H1 (cell line): ENCODE measurements around the gene YIPF1. TPM values are rescaled to one million over a fixed set of nuclear protein-coding genes. Genes with fewer than 3 reads are reported as not detected.

ENCODE experiments used
- CTCF ChIA-PET: fragments of 300-600 bp; sonication (Branson Sonifier 250); formaldehyde crosslinking; loops from one replicate; lab custom pipeline; 2021; ENCODE audit not compliant: partially characterized antibody; lab: Charles Lee
- POLR2A ChIA-PET: fragments of 300-600 bp; sonication (Branson Sonifier 250); formaldehyde crosslinking; loops from one replicate; lab custom pipeline; 2021; ENCODE audit warnings: inconsistent platforms; ENCODE audit not compliant: partially characterized antibody; lab: Charles Lee
- DNase-seq, 2 experiments: peaks; one replicate each; pipeline versions ENCODE4 v3.0.0 to v3.0.0-alpha.2; 2010 to 2022; ENCODE audit warnings: low spot score in 2 of 2, low read depth in 1 of 2, mixed read lengths in 1 of 2
- FAIRE-seq: peaks from 2 replicates; lab custom pipeline; 2011; peaks lifted over from hg19 to GRCh38; lab: Jason Lieb, UNC
- H2AFZ ChIP-seq: 2 replicates; pipeline ENCODE4 v1.8.1; 2012; ENCODE audit warnings: low read length, inconsistent platforms
- H2AK5ac ChIP-seq: 2 replicates; pipeline ENCODE4 v1.6.1; 2013; ENCODE audit warnings: low read depth, low read length
- H2BK120ac ChIP-seq: replicated peaks from 2 replicates; pipeline ENCODE3; 2013; ENCODE audit warnings: low read depth, low read length, inconsistent platforms
- H2BK12ac ChIP-seq: 2 replicates; pipeline ENCODE4 v1.6.1; 2013; ENCODE audit warnings: low read depth, low read length
- H2BK15ac ChIP-seq: 2 replicates; pipeline ENCODE4 v1.6.1; 2013; ENCODE audit warnings: low read length
- H2BK20ac ChIP-seq: 2 replicates; pipeline ENCODE4 v1.6.1; 2013; ENCODE audit warnings: low read length
- H2BK5ac ChIP-seq: 2 replicates; pipeline ENCODE4 v1.6.1; 2013; ENCODE audit warnings: low read depth, low read length
- H3K14ac ChIP-seq: 2 replicates; pipeline ENCODE4 v1.6.1; 2013; ENCODE audit warnings: inconsistent platforms; ENCODE audit not compliant: insufficient read length
- H3K18ac ChIP-seq: 2 replicates; pipeline ENCODE4 v1.6.1; 2013; ENCODE audit warnings: low read length; ENCODE audit errors: extremely low read depth
- H3K23ac ChIP-seq: 2 replicates; pipeline ENCODE4 v1.6.1; 2013; ENCODE audit warnings: inconsistent platforms; ENCODE audit not compliant: insufficient read length
- H3K23me2 ChIP-seq: 2 replicates; pipeline ENCODE4 v1.6.1; 2013; ENCODE audit warnings: low read depth, low read length
- H3K27ac ChIP-seq: 2 replicates; pipeline ENCODE4 v1.6.1; 2011; ENCODE audit warnings: low read depth, low read length, inconsistent platforms
- H3K27me3 ChIP-seq, 4 experiments: replicated peaks in 1 of 4; 1 replicate in 1 of 4; 2 replicates in 3 of 4; pipeline versions ENCODE4 v1.6.1 to v1.8.1; 2011 to 2013; ENCODE audit warnings: low read length in 3 of 4, mild to moderate bottlenecking in 3 of 4, inconsistent platforms in 2 of 4, mixed read lengths in 2 of 4, moderate library complexity in 1 of 4; ENCODE audit not compliant: control insufficient read depth in 3 of 4, insufficient read depth in 3 of 4; ENCODE audit errors: extremely low read depth in 1 of 4
- H3K36me3 ChIP-seq, 4 experiments: 2 replicates each; pipeline versions ENCODE4 v1.6.1 to v1.8.1; 2011 to 2013; ENCODE audit warnings: mild to moderate bottlenecking in 4 of 4, low read length in 3 of 4, moderate library complexity in 2 of 4, control low read depth in 1 of 4, inconsistent platforms in 1 of 4; ENCODE audit not compliant: insufficient read depth in 4 of 4, control insufficient read depth in 2 of 4
- H3K4ac ChIP-seq: replicated peaks from 2 replicates; pipeline ENCODE3; 2013; ENCODE audit warnings: low read length, low read depth, mixed read lengths, inconsistent platforms; ENCODE audit not compliant: insufficient read length
- H3K4me1 ChIP-seq, 4 experiments: replicated peaks in 1 of 4; 1 replicate in 1 of 4; 2 replicates in 3 of 4; pipeline versions ENCODE4 v1.6.1 to v1.8.1; 2011 to 2013; ENCODE audit warnings: low read length in 3 of 4, inconsistent platforms in 2 of 4, mixed read lengths in 1 of 4; ENCODE audit not compliant: insufficient read depth in 4 of 4, control insufficient read depth in 3 of 4
- H3K4me2 ChIP-seq, 2 experiments: 2 replicates each; pipeline versions ENCODE4 v1.6.1 to v1.8.1; 2011 to 2013; ENCODE audit warnings: low read depth in 2 of 2, low read length in 2 of 2, control low read depth in 1 of 2, inconsistent platforms in 1 of 2, mild to moderate bottlenecking in 1 of 2; ENCODE audit not compliant: insufficient read depth in 1 of 2
- H3K4me3 ChIP-seq, 4 experiments: fragments of 200-600, 300-600 bp in 1 of 4; sonication (generic), shearing (Covaris generic), sonication (Bioruptor Twin) in 1 of 4; 2 replicates each; pipeline versions ENCODE4 v1.5.1 to v1.8.1; 2011 to 2016; ENCODE audit warnings: low read length in 4 of 4, low read depth in 3 of 4, control low read depth in 2 of 4, inconsistent platforms in 2 of 4, mild to moderate bottlenecking in 2 of 4, mixed read lengths in 1 of 4, moderate library complexity in 1 of 4; ENCODE audit not compliant: insufficient read depth in 2 of 4; ENCODE audit errors: extremely low read depth in 1 of 4
- H3K56ac ChIP-seq: replicated peaks from 2 replicates; pipeline ENCODE3; 2013; ENCODE audit warnings: low read depth, mild to moderate bottlenecking, mixed read lengths, low read length, inconsistent platforms; ENCODE audit not compliant: insufficient read length
- H3K79me1 ChIP-seq: 2 replicates; pipeline ENCODE4 v1.6.1; 2013; ENCODE audit warnings: low read depth, low read length, control low read depth
- H3K79me2 ChIP-seq, 2 experiments: 2 replicates each; pipeline versions ENCODE4 v1.6.1 to v1.8.1; 2012 to 2013; ENCODE audit warnings: low read length in 2 of 2, mild to moderate bottlenecking in 2 of 2, inconsistent platforms in 1 of 2; ENCODE audit not compliant: insufficient read depth in 2 of 2, control insufficient read depth in 1 of 2
- H3K9ac ChIP-seq, 4 experiments: replicated peaks in 1 of 4; 1 replicate in 1 of 4; 2 replicates in 3 of 4; pipeline versions ENCODE4 v1.6.1 to v1.8.1; 2011 to 2013; ENCODE audit warnings: low read depth in 3 of 4, low read length in 3 of 4, control low read depth in 2 of 4, mild to moderate bottlenecking in 2 of 4, moderate library complexity in 2 of 4, inconsistent platforms in 1 of 4; ENCODE audit errors: extremely low read depth in 1 of 4
- H3K9me3 ChIP-seq, 2 experiments: 2 replicates each; pipeline versions ENCODE4 v1.6.1 to v1.8.1; 2012 to 2013; ENCODE audit warnings: mild to moderate bottlenecking in 2 of 2, moderate library complexity in 2 of 2, control low read depth in 1 of 2, inconsistent platforms in 1 of 2, low read depth in 1 of 2, low read length in 1 of 2, mixed read lengths in 1 of 2; ENCODE audit not compliant: insufficient read depth in 2 of 2
- H4K20me1 ChIP-seq, 2 experiments: replicated peaks in 1 of 2; 2 replicates each; pipeline versions ENCODE3 to v1.8.1; 2011 to 2013; ENCODE audit warnings: inconsistent platforms in 2 of 2, low read length in 2 of 2, mild to moderate bottlenecking in 1 of 2; ENCODE audit not compliant: insufficient read depth in 2 of 2, control insufficient read depth in 1 of 2
- H4K5ac ChIP-seq: 2 replicates; pipeline ENCODE4 v1.6.1; 2013; ENCODE audit warnings: low read length, low read depth, mixed read lengths, inconsistent platforms; ENCODE audit not compliant: insufficient read length
- H4K8ac ChIP-seq: 2 replicates; pipeline ENCODE4 v1.8.0; 2013; ENCODE audit warnings: mild to moderate bottlenecking, moderate library complexity, low read length, inconsistent platforms; ENCODE audit not compliant: insufficient read depth; ENCODE audit errors: extremely low read depth
- H4K91ac ChIP-seq: replicated peaks from 2 replicates; pipeline ENCODE3; 2013; ENCODE audit warnings: low read length, mixed read lengths, inconsistent platforms; ENCODE audit not compliant: insufficient read length
- ATF3 ChIP-seq: IDR thresholded peaks from 2 replicates; pipeline ENCODE4 v1.6.1; 2011; ENCODE audit warnings: low read depth, mild to moderate bottlenecking, low read length; ENCODE audit not compliant: insufficient read depth
- BCL11A ChIP-seq, 2 experiments: IDR thresholded peaks; one replicate each; pipeline ENCODE4 v1.6.1; 2011; ENCODE audit warnings: low read depth in 2 of 2, low read length in 2 of 2, mild to moderate bottlenecking in 2 of 2
- BRCA1 ChIP-seq: IDR thresholded peaks from 2 replicates; pipeline ENCODE4 v1.6.1; 2012; ENCODE audit warnings: low read depth, low read length, improper control_type of control experiment
- CBX8 ChIP-seq: fragments of 300-800, 300-1000 bp; sonication (generic); IDR thresholded peaks from 2 replicates; pipeline ENCODE4 v1.7.1; 2016; ENCODE audit warnings: low read depth, low read length, borderline replicate concordance
- EGR1 ChIP-seq: IDR thresholded peaks from 2 replicates; pipeline ENCODE4 v1.6.1; 2011; ENCODE audit warnings: low read depth, low read length, borderline replicate concordance
- EZH2 ChIP-seq: fragments of 200-600 bp; sonication (generic); IDR thresholded peaks from 2 replicates; pipeline ENCODE4 v1.7.1; 2012; ENCODE audit warnings: low read depth, mild to moderate bottlenecking, moderate library complexity, low read length, inconsistent platforms; ENCODE audit not compliant: severe bottlenecking
- FOSL1 ChIP-seq: IDR thresholded peaks from 2 replicates; pipeline ENCODE4 v1.6.1; 2011; ENCODE audit warnings: mild to moderate bottlenecking, low read depth, low read length, moderate library complexity; ENCODE audit not compliant: insufficient read depth
- RAD21 ChIP-seq, 2 experiments: IDR thresholded peaks in 1 of 2; conservative IDR thresholded peaks in 1 of 2; 2 replicates each; pipeline ENCODE4 v1.6.1; 2011; ENCODE audit warnings: low read depth in 2 of 2, low read length in 2 of 2, improper control_type of control experiment in 1 of 2, inconsistent platforms in 1 of 2, mild to moderate bottlenecking in 1 of 2, moderate library complexity in 1 of 2
- RXRA ChIP-seq: IDR thresholded peaks from 2 replicates; pipeline ENCODE4 v1.6.1; 2011; ENCODE audit warnings: low read depth, mild to moderate bottlenecking, low read length, moderate library complexity; ENCODE audit not compliant: insufficient read depth
- SAP30 ChIP-seq: fragments of 300-600 bp; sonication (generic); IDR thresholded peaks from 2 replicates; pipeline ENCODE4 v1.7.1; 2012; ENCODE audit warnings: low read length, moderate library complexity, mild to moderate bottlenecking, inconsistent platforms; ENCODE audit not compliant: insufficient read depth, insufficient replicate concordance
- SUZ12 ChIP-seq: fragments of 200-600 bp; sonication (generic); IDR thresholded peaks from 2 replicates; pipeline ENCODE4 v1.6.1; 2012; ENCODE audit warnings: mild to moderate bottlenecking, inconsistent platforms, low read length, moderate library complexity, mixed read lengths
- WGBS, 2 experiments: shearing (Covaris generic) in 1 of 2; methylation state at CpG; one replicate each; pipeline versions ENCODE4 v1.1.6 to v1.1.7; 2013 to 2015; ENCODE audit warnings: low lambda C conversion rate in 2 of 2, mixed read lengths in 2 of 2, inconsistent platforms in 1 of 2, low coverage in 1 of 2, missing lambda C conversion rate in 1 of 2; ENCODE audit not compliant: insufficient replicate concordance in 2 of 2, insufficient coverage in 1 of 2, insufficient read length in 1 of 2; ENCODE audit errors: extremely low coverage in 1 of 2, missing lambda C conversion rate in 1 of 2; 5-methylcytosine and 5-hydroxymethylcytosine counted together
- polyA plus RNA-seq, 7 experiments: library from polyadenylated mRNA; depleted of rRNA in 3 of 7; stranded (reverse) in 5 of 7; unstranded in 2 of 7; fragments of >200 nt in 5 of 7; fragments of 200-250 nt in 2 of 7; gene quantifications; 1 replicate in 5 of 7; 2 replicates in 1 of 7; 4 replicates in 1 of 7; pipeline versions ENCODE4 v1.2.1 to v1.2.3, GENCODE V29; 2011 to 2013; ENCODE audit warnings: missing spikeins in 2 of 7, mixed read lengths in 2 of 7
- total RNA-seq: library from RNA; stranded (reverse); fragmentation: NEBNext Ultra II Directional; extraction: Animal tissue kit (Norgen Biotek cat#: 25700); gene quantifications from 2 replicates; pipeline ENCODE4 v1.2.1, GENCODE V29; 2021

The YIPF1 gene
- total and polyA plus RNA-seq, 2 of the 8 experiments (the other 6 are each of a cell fraction or from before 2014, with no cell fraction given): 31.8 to 53.7 TPM

- peaks cover 5 to 22% (median 8%) of the 10 kb centered on the region in 4 experiments; a peak in 6 of 8 replicates for H3K36me3 ChIP-seq
- FAIRE-seq: no peak
- POLR2A ChIA-PET: interaction anchor here (1.0 to 1.9 kb wide), 2 partner anchors 12 to 53 kb away, joined by 3 to 4 read pairs; no protein-coding TSS in a partner anchor
- TF ChIP-seq SUZ12 (no peak), BRCA1 (no peak), FOSL1 (no peak), SAP30 (no peak), EZH2 (no peak), EGR1 (no peak), RXRA (no peak), RAD21 (IDR thresholded peaks at IDR 0.05 in 1 of 2, conservative IDR thresholded peaks at IDR 0.05 in 1 of 2; ENCODE audit: low read depth in 2 of 2, low read length in 2 of 2) (no peak), ATF3 (no peak), CBX8 (no peak), BCL11A (IDR thresholded peaks at IDR 0.05; ENCODE audit: low read depth in 2 of 2, low read length in 2 of 2) (no peak)
Measured at GRCh38 chr1:53871773-53872484, 17.7 kb downstream of the YIPF1 start.

More at GRCh38 chr1:53871773-53872484, 17.7 kb downstream of the YIPF1 start:
- H2BK20ac ChIP-seq: no peak overlapping the region
- H3K27me3 ChIP-seq: no peaks in the 10 kb centered on the region
- no peak overlapping the region for H3K9ac ChIP-seq
- no peak overlapping the region for H4K5ac ChIP-seq
- H4K8ac ChIP-seq: no peak overlapping the region
- H2AK5ac ChIP-seq: no peak overlapping the region
- H2BK120ac ChIP-seq: no peak overlapping the region
- no peak overlapping the region for H2BK12ac ChIP-seq
- no peak overlapping the region for H2BK5ac ChIP-seq
- H3K79me2 ChIP-seq: no peaks in the 10 kb centered on the region
- no peak overlapping the region for H3K4me2 ChIP-seq
- H3K14ac ChIP-seq: no peak overlapping the region
- no peak overlapping the region for H3K27ac ChIP-seq
- H2BK15ac ChIP-seq: no peak overlapping the region
- no peaks in the 10 kb centered on the region for H4K20me1 ChIP-seq
- H3K23ac ChIP-seq: no peak overlapping the region
- H2AFZ ChIP-seq: no peak overlapping the region
- H3K56ac ChIP-seq: no peak overlapping the region
- no peak overlapping the region for H4K91ac ChIP-seq
- H3K4me1 ChIP-seq: no peaks in the 10 kb centered on the region
- no peaks in the 10 kb centered on the region for H3K79me1 ChIP-seq
- H3K4ac ChIP-seq: no peak overlapping the region
- DNase-seq: no peak
- no peaks in the 10 kb centered on the region for H3K23me2 ChIP-seq
- no peak overlapping the region for H3K4me3 ChIP-seq
- H3K18ac ChIP-seq: no peak overlapping the region
- WGBS, 2 experiments: 79% methylated on average over 5 of the region's 5 CpGs; no CpG with 5 or more reads in 1 of the 2 experiments
- CTCF ChIA-PET: interaction anchor here (1.1 to 10.4 kb wide), 4 partner anchors 8 to 88 kb away, joined by 3 to 84 read pairs (median 45); no protein-coding TSS in a partner anchor
- H3K9me3 ChIP-seq: no peaks in the 10 kb centered on the region
